Caco-2 (cell line): ENCODE results near the gene WNK1. TPM values are rescaled to one million over a fixed set of nuclear protein-coding genes. Genes with fewer than 3 reads are reported as not detected.

Experiments
- BruUV-seq: library from RNA; stranded (reverse); fragments of 400-500 nt; replicated peaks from 2 replicates; lab custom pipeline; 2021; lab: Mats Ljungman, UMichigan
- CTCF ChIA-PET: fragments of 300-600 bp; sonication (Branson Sonifier 250); formaldehyde crosslinking; loops from one replicate; lab custom pipeline; 2022; ENCODE audit warnings: antibody characterized with exemption; lab: Charles Lee
- POLR2A ChIA-PET: fragments of 300-600 bp; sonication (Branson Sonifier 250); formaldehyde crosslinking; loops from one replicate; lab custom pipeline; 2022; ENCODE audit warnings: antibody characterized with exemption; lab: Charles Lee
- DNase-seq, 2 experiments: peaks; one replicate each; pipeline versions ENCODE4 v3.0.0 to v3.0.0-alpha.2; 2020 to 2022
- H3K27me3 ChIP-seq: replicated peaks from 2 replicates; pipeline ENCODE4 v1.6.0; 2011; ENCODE audit warnings: low read length; ENCODE audit not compliant: control insufficient read depth, insufficient read depth
- H3K36me3 ChIP-seq: 2 replicates; pipeline ENCODE4 v1.5.1; 2011; ENCODE audit warnings: low read length; ENCODE audit not compliant: control insufficient read depth, insufficient read depth
- H3K4me1 ChIP-seq: fragments of 250-450 bp; sonication (Bioruptor Pico); 2 replicates; pipeline ENCODE4 v1.5.1; 2020; ENCODE audit warnings: mild to moderate bottlenecking
- H3K4me3 ChIP-seq: 2 replicates; pipeline ENCODE4 v1.5.1; 2011; ENCODE audit warnings: low read depth, mild to moderate bottlenecking, control low read depth, low read length
- H3K9me3 ChIP-seq: fragments of 250-450 bp; sonication (Bioruptor Pico); 2 replicates; pipeline ENCODE4 v1.5.1; 2020; ENCODE audit warnings: mild to moderate bottlenecking, moderate library complexity
- H3K27ac Mint-ChIP-seq: one replicate; pipeline ENCODE4 v1.8.0; 2022; ENCODE audit warnings: mixed read lengths; ENCODE audit not compliant: unreplicated experiment
- H3K27me3 Mint-ChIP-seq: one replicate; pipeline ENCODE4 v1.8.0; 2022; ENCODE audit warnings: mixed read lengths; ENCODE audit not compliant: insufficient read depth, unreplicated experiment
- H3K36me3 Mint-ChIP-seq: one replicate; pipeline ENCODE4 v1.8.0; 2022; ENCODE audit warnings: mild to moderate bottlenecking, mixed read lengths; ENCODE audit not compliant: insufficient read depth, unreplicated experiment
- H3K4me1 Mint-ChIP-seq: one replicate; pipeline ENCODE4 v1.8.0; 2022; ENCODE audit warnings: low read depth, mixed read lengths; ENCODE audit not compliant: unreplicated experiment
- H3K4me3 Mint-ChIP-seq: one replicate; pipeline ENCODE4 v1.8.0; 2022; ENCODE audit warnings: mild to moderate bottlenecking, moderate library complexity, mixed read lengths; ENCODE audit not compliant: unreplicated experiment
- H3K9me3 Mint-ChIP-seq: one replicate; pipeline ENCODE4 v1.8.0; 2022; ENCODE audit warnings: mixed read lengths; ENCODE audit not compliant: unreplicated experiment
- CTCF ChIP-seq, 2 experiments: fragments of 200-600 bp in 1 of 2; IDR thresholded peaks; 1 replicate in 1 of 2; 2 replicates in 1 of 2; pipeline versions ENCODE4 v1.5.1 to v1.8.0; 2011 to 2022; ENCODE audit warnings: antibody characterized with exemption in 1 of 2, control low read depth in 1 of 2, inconsistent platforms in 1 of 2, low read depth in 1 of 2, low read length in 1 of 2, mild to moderate bottlenecking in 1 of 2, moderate library complexity in 1 of 2; ENCODE audit not compliant: insufficient read depth in 1 of 2, severe bottlenecking in 1 of 2, unreplicated experiment in 1 of 2
- intact Hi-C: fragments of 100-400 bp; cut with micrococcal nuclease; formaldehyde crosslinking; loops from one replicate; pipeline ENCODE4 v1.10.0; 2022; ENCODE audit not compliant: unreplicated experiment
- total RNA-seq: library from RNA; stranded (reverse); gene quantifications from 2 replicates; pipeline ENCODE4 v1.2.3, GENCODE V29; 2022

Gene WNK1
- total RNA-seq, 1 experiment from 2014 or later = 224 TPM

GRCh38 chr12:805022-805632 lies 52.7 kb downstream of the WNK1 start:
- intact Hi-C loops = no loop called here
- CTCF ChIA-PET = interaction anchor here (0.6 kb wide), 1 partner anchor 201 kb away, joined by 3 read pairs; no protein-coding TSS in a partner anchor
- H3K4me1 Mint-ChIP-seq = peaks cover 13% of the 10 kb centered on the region
- no peaks in the 10 kb centered on the region for H3K36me3 Mint-ChIP-seq
- no peak overlapping the region for H3K4me3 Mint-ChIP-seq
- H3K27ac Mint-ChIP-seq = no peak overlapping the region
- no peak for DNase-seq
- H3K9me3 ChIP-seq = no peaks in the 10 kb centered on the region
- no peaks in the 10 kb centered on the region for H3K27me3 Mint-ChIP-seq
- no peak overlapping the region for H3K4me3 ChIP-seq
- no peaks in the 10 kb centered on the region for H3K9me3 Mint-ChIP-seq
- no peak for TF ChIP-seq CTCF (IDR thresholded peaks at IDR 0.05; ENCODE audit: insufficient read depth in 1 of 2, low read depth in 1 of 2, low read length in 1 of 2, severe bottlenecking in 1 of 2, unreplicated experiment in 1 of 2)
- BruUV-seq = no TSS peak
- no peaks in the 10 kb centered on the region for H3K36me3 ChIP-seq
- H3K27me3 ChIP-seq = no peaks in the 10 kb centered on the region
- peaks cover 11% of the 10 kb centered on the region for H3K4me1 ChIP-seq
- POLR2A ChIA-PET = no interaction called here

- Mint-ChIP-seq H3K27me3 (no peaks in the 10 kb centered on the region), H3K36me3 (no peaks in the 10 kb centered on the region), H3K4me3 (no peak overlapping the region), H3K4me1 (peaks cover 19% of the 10 kb centered on the region), H3K9me3 (no peaks in the 10 kb centered on the region), H3K27ac (no peak overlapping the region)
- Histone ChIP-seq H3K36me3 (no peaks in the 10 kb centered on the region), H3K4me1 (peaks cover 11% of the 10 kb centered on the region), H3K27me3 (no peaks in the 10 kb centered on the region), H3K9me3 (no peaks in the 10 kb centered on the region), H3K4me3 (no peak overlapping the region)
- BruUV-seq = no TSS peak
- CTCF ChIA-PET = interaction anchor here (1.0 kb wide), 1 partner anchor 10 kb away, joined by 3 read pairs; no protein-coding TSS in a partner anchor
- intact Hi-C loops = no loop called here
- no peak for TF ChIP-seq CTCF (IDR thresholded peaks at IDR 0.05; ENCODE audit: insufficient read depth in 1 of 2, low read depth in 1 of 2, low read length in 1 of 2, severe bottlenecking in 1 of 2, unreplicated experiment in 1 of 2)
- POLR2A ChIA-PET = interaction anchor here (0.6 kb wide), 1 partner anchor 9 kb away, joined by 4 read pairs; no protein-coding TSS in a partner anchor
- DNase-seq = no peak
Measured at GRCh38 chr12:806200-806791, 53.9 kb downstream of the WNK1 start.

GRCh38 chr12:807041-807735 lies 54.8 kb downstream of the WNK1 start:
- Histone ChIP-seq H3K9me3 (no peaks in the 10 kb centered on the region), H3K36me3 (no peaks in the 10 kb centered on the region), H3K4me3 (no peak overlapping the region), H3K27me3 (no peaks in the 10 kb centered on the region), H3K4me1 (peaks cover 11% of the 10 kb centered on the region)
- Mint-ChIP-seq H3K9me3 (no peaks in the 10 kb centered on the region), H3K36me3 (no peaks in the 10 kb centered on the region), H3K27me3 (no peaks in the 10 kb centered on the region), H3K27ac (no peak overlapping the region), H3K4me1 (peaks cover 19% of the 10 kb centered on the region), H3K4me3 (no peak overlapping the region)
- no TSS peak for BruUV-seq
- intact Hi-C loops = no loop called here
- TF ChIP-seq CTCF (IDR thresholded peaks at IDR 0.05; ENCODE audit: insufficient read depth in 1 of 2, low read depth in 1 of 2, low read length in 1 of 2, severe bottlenecking in 1 of 2, unreplicated experiment in 1 of 2) = no peak
- CTCF ChIA-PET = interaction anchor here (1.0 kb wide), 1 partner anchor 9 kb away, joined by 3 read pairs; no protein-coding TSS in a partner anchor
- POLR2A ChIA-PET = interaction anchor here (0.6 kb wide), 1 partner anchor 10 kb away, joined by 4 read pairs; no protein-coding TSS in a partner anchor
- DNase-seq = no peak
